Stimulated activated CD8-positive, alpha-beta memory T cell treated with anti-CD3 and anti-CD28 coated beads, Interleukin-15, amount 100 ng/mL, for 1 hour (primary cell): ENCODE results near the gene MEGF11.
"Not testable (repeated sequence)": the region's sequence is repeated elsewhere in the genome, so short reads cannot be mapped to it uniquely, and the experiment has no call there.

ENCODE experiments used
- DNase-seq: peaks from one replicate; pipeline ENCODE4 v3.0.0-alpha.2; 2020; ENCODE audit warnings: low read depth

Gene MEGF11

GRCh38 chr15:65883571-65883970 lies 370.0 kb downstream of the MEGF11 start:
- no peak for DNase-seq

- no peak for DNase-seq
Observed at GRCh38 chr15:65881766-65882434, 371.6 kb downstream of the MEGF11 start.

- no peak for DNase-seq
Observed at GRCh38 chr15:65877749-65878148, 375.8 kb downstream of the MEGF11 start.

- DNase-seq = no peak
Observed at GRCh38 chr15:65875458-65875857, 378.1 kb downstream of the MEGF11 start.

- no peak for DNase-seq
Observed at GRCh38 chr15:65873256-65873655, 380.3 kb downstream of the MEGF11 start.

GRCh38 chr15:65872596-65872995 lies 381.0 kb downstream of the MEGF11 start:
- DNase-seq = not testable (repeated sequence)

DNA sequence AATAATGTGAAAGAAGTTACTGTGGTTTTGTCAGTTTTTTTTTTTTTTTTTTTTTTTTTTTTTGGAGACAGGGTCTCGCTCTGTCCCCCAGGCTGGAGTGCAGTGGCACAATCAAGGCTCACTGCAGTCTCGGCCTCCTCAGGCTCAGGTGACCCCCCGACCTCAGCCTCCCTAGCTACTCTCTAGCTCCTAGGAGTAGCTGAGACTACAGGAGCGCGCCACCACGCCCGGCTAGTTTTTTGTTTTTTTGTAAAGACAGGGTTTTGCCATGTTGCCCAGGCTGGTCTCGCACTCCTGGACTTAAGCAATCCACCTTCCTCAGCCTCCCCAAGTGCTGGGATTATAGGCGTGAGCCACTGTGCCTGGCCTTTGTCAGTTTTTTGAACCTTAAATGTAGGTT lies 381.7 kb downstream of the MEGF11 start:
- not testable (repeated sequence) for DNase-seq

DNA sequence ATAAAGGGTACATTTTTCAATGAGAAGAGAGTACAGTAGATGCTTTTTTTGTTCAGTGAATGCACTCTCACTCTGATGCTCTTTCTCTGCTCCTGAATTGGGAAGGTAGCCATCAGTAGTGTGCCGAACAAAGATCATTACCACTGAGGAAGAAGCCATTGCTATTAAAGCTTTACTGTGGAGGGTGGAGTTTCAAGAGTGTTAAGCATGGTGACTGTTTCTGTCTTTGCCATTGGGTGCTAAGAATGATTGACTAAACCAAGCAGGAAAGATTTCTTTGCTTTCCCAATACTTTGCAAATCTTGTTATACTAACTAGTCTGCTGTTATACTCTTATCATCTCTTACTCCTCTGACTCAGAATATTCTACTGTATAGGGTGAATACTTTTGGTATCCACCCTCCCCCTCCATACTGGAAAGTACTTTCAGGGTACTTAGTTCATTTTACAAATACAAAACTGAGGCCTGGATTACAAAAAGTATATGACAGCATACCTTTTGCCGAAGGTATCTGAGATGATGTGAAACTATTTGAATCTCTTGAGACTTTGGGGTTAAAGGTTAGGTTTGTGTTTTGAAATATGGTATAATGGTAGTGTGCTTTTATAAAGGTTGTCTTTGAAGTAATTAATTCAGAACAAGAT lies 382.5 kb downstream of the MEGF11 start:
- DNase-seq = no peak

- DNase-seq = no peak
Observed at GRCh38 chr15:65869954-65870871, 383.3 kb downstream of the MEGF11 start.

GRCh38 chr15:65869126-65869953 lies 384.2 kb downstream of the MEGF11 start, which contains the start of gene RAB11A:
TSS of gene RAB11A (plus strand) at chr15:65869491. CDS start at chr15:65869586, 95 bp downstream.
- DNase-seq = peak; percentile 85

GRCh38 chr15:65868546-65869125 lies 384.9 kb downstream of the MEGF11 start:
- no peak for DNase-seq

GRCh38 chr15:65867933-65868332 lies 385.6 kb downstream of the MEGF11 start:
- DNase-seq = not testable (repeated sequence)

- DNase-seq = no peak
Observed at GRCh38 chr15:65867244-65867643, 386.3 kb downstream of the MEGF11 start.

GRCh38 chr15:65863106-65863505 lies 390.4 kb downstream of the MEGF11 start:
- DNase-seq = no peak

DNA sequence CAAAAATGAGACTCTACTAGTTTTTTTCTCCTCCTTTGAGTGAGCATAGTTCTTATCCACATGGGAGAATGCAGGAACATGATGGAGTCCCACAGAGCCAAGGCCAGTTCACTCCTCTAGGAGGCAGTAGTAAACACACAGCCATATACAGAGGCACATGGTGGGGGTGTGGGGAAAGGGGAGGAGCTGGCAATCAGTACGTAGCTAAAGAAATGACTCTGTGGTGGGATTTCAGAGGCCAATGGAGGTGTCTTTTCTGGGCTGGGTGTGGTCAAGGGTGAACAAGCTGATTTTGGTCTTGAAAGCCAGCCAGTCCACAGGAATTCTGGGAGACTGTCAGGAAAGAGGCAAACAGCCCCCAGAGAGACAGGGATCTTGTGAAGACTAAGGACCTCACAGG lies 390.9 kb downstream of the MEGF11 start:
- no peak for DNase-seq

- no peak for DNase-seq
Observed at GRCh38 chr15:65857718-65858402, 395.7 kb downstream of the MEGF11 start.

DNA sequence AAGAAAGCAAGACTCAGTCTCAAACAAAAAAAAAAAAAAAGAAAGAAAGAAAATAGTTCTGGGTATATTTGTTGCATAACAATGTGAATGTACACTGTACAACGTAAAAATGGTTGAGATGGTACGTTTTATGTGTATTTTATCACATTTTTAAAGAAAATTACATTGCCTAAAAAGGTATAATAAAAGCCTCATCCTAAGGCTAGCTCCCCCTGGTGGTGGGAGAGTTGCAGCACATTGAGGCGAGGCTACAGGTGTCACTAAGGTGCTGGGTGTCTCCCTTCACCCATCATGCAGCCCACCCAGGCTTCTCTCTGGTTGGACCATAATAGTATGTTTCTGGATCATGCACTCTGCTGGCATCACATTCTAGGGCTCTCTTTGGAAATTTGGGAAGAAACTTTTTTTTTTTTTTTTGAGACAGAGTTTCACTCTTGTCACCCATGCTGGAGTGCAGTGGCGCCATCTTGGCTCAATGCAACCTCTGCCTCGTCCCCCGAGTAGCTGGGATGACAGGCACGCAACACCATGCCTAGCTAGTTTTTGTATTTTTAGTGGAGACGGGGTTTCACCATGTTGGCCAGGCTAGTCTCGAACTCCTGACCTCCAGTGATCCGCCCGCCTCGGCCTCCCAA lies 396.6 kb downstream of the MEGF11 start:
- peak; percentile 74 for DNase-seq

- DNase-seq = no peak
Observed at GRCh38 chr15:65851981-65852380, 401.6 kb downstream of the MEGF11 start.

GRCh38 chr15:65847989-65848388 lies 405.6 kb downstream of the MEGF11 start:
- DNase-seq = no peak

DNA sequence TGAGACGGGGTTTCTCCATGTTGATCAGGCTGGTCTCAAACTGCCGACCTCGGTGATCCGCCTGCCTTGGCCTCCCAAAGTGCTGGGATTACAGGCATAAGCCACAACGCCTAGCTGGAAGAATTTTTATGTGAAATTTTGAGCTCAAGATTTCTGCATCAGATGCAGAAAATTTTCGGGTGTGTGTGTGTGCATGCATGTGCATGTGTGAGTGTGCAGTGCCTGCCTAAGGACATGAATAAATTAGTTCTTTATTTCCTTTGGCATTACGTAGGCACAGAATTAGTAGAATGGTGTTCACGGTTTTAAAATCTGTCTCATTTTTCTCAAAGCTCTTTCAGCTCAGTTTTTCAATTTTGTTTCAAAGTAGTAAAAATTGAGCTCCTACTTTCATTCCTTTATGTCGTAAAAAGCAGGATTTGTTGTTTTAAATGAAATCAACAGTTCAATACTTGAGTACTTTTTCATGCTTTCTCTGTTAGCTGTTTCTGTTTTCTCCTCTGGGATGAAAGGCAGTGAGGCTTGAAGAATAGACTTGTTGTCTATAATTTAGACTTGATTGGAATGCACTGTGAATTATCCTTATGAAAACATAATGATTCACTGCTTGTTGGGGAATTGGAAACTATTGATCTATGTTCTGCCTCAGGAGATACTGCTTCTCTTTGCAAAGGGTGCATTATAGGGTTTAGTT lies 407.6 kb downstream of the MEGF11 start:
- DNase-seq = no peak
